ENCODE results near the gene HDAC1. TPM values are rescaled to one million over a fixed set of nuclear protein-coding genes. Genes with fewer than 3 reads are reported as not detected.

Gene HDAC1
- total and polyA plus RNA-seq, 2 of the 13 experiments (the other 11 are each of a cell fraction or from before 2014, with no cell fraction given), result 93.5 to 189 TPM

DNA sequence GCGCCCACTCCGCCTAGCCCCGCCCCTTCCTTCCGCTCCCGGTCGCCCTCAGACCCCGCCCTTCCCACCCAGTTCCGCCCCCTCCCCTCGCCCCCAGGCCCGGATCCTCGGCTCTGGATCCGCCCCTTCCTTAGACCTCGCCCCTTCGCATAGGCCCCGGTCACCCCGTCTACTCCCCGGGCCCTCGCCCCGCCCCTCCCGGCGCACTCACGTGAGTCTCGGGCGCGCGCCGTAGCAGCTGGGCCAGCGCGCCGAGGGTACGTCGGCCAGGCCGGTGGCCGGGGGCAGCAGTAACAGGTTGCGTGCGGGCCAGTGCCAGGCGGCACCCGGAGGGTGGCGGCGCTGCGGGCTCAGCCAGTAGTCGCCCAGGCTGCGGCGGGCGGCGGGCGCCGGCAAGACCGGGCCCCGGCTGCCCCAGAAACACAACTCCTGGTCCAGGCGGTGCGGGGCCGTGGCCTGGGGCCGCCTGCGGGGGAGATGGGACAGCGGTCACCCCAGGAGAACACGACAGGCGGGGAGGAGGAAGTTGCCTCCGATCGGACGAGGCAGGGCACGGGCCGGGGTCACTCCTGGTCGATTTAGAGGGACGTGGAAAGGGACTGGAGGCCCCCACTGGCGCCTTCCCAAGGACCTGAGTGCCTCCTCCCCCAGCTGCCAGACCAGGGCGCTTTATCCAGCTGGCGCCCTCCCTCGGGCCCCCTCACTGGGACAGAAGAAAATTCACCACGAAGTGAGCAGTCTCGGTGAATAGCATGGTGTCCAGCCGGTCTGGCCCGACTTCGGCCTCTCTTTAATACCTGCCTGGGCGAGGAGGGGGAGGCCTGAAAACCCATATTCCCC lies 59.7 kb downstream of the HDAC1 start (continued):
- TF ChIP-seq, protein P1, sequence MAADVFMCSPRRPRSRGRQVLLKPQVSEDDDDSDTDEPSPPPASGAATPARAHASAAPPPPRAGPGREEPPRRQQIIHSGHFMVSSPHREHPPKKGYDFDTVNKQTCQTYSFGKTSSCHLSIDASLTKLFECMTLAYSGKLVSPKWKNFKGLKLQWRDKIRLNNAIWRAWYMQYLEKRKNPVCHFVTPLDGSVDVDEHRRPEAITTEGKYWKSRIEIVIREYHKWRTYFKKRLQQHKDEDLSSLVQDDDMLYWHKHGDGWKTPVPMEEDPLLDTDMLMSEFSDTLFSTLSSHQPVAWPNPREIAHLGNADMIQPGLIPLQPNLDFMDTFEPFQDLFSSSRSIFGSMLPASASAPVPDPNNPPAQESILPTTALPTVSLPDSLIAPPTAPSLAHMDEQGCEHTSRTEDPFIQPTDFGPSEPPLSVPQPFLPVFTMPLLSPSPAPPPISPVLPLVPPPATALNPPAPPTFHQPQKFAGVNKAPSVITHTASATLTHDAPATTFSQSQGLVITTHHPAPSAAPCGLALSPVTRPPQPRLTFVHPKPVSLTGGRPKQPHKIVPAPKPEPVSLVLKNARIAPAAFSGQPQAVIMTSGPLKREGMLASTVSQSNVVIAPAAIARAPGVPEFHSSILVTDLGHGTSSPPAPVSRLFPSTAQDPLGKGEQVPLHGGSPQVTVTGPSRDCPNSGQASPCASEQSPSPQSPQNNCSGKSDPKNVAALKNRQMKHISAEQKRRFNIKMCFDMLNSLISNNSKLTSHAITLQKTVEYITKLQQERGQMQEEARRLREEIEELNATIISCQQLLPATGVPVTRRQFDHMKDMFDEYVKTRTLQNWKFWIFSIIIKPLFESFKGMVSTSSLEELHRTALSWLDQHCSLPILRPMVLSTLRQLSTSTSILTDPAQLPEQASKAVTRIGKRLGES (CRISPR knock-in tag; IDR thresholded peaks at IDR 0.05; ENCODE audit: borderline replicate concordance), result peak; percentile 57; the same call in 1 of the 2 replicates
- TF ChIP-seq ZNF589 (CRISPR knock-in tag; conservative IDR thresholded peaks at IDR 0.05) (no peak), ZNF101 (CRISPR knock-in tag; IDR thresholded peaks at IDR 0.05; ENCODE audit: borderline replicate concordance, low read depth) (no peak), CREB1 (IDR thresholded peaks at IDR 0.05) (no peak), CREB1 (CRISPR knock-in tag; IDR thresholded peaks at IDR 0.05) (no peak), NR2F1 (CRISPR knock-in tag; IDR thresholded peaks at IDR 0.05) (no peak), ZNF557 (CRISPR knock-in tag; IDR thresholded peaks at IDR 0.05) (no peak; the same call in 1 of the 2 replicates), TEAD2 (CRISPR knock-in tag; IDR thresholded peaks at IDR 0.05) (no peak; the same call in 1 of the 2 replicates), ZNF839 (CRISPR knock-in tag; IDR thresholded peaks at IDR 0.05; ENCODE audit: borderline replicate concordance) (0 out of 2 replicates have a peak, but pooled peaks have one; percentile 76), ZBTB38 (CRISPR knock-in tag; IDR thresholded peaks at IDR 0.05) (0 out of 2 replicates have a peak, but pooled peaks have one; percentile 23), PLRG1 (conservative IDR thresholded peaks at IDR 0.05) (no peak), CBX1 (IDR thresholded peaks at IDR 0.05; ENCODE audit: low read depth) (no peak), HDAC1 (CRISPR knock-in tag; IDR thresholded peaks at IDR 0.05) (peak; percentile 45), MAFG (CRISPR knock-in tag; IDR thresholded peaks at IDR 0.05) (no peak), ZMAT3 (CRISPR knock-in tag; conservative IDR thresholded peaks at IDR 0.05) (no peak; the same call in 1 of the 2 replicates), NFIC (IDR thresholded peaks at IDR 0.05; ENCODE audit: low read length) (no peak)
- TF ChIP-seq, protein P2, sequence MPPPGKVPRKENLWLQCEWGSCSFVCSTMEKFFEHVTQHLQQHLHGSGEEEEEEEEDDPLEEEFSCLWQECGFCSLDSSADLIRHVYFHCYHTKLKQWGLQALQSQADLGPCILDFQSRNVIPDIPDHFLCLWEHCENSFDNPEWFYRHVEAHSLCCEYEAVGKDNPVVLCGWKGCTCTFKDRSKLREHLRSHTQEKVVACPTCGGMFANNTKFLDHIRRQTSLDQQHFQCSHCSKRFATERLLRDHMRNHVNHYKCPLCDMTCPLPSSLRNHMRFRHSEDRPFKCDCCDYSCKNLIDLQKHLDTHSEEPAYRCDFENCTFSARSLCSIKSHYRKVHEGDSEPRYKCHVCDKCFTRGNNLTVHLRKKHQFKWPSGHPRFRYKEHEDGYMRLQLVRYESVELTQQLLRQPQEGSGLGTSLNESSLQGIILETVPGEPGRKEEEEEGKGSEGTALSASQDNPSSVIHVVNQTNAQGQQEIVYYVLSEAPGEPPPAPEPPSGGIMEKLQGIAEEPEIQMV (CRISPR knock-in tag; IDR thresholded peaks at IDR 0.05; ENCODE audit: low read depth), result no peak
- TF ChIP-seq, protein P3, sequence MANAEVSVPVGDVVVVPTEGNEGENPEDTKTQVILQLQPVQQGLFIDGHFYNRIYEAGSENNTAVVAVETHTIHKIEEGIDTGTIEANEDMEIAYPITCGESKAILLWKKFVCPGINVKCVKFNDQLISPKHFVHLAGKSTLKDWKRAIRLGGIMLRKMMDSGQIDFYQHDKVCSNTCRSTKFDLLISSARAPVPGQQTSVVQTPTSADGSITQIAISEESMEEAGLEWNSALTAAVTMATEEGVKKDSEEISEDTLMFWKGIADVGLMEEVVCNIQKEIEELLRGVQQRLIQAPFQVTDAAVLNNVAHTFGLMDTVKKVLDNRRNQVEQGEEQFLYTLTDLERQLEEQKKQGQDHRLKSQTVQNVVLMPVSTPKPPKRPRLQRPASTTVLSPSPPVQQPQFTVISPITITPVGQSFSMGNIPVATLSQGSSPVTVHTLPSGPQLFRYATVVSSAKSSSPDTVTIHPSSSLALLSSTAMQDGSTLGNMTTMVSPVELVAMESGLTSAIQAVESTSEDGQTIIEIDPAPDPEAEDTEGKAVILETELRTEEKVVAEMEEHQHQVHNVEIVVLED (CRISPR knock-in tag; IDR thresholded peaks at IDR 0.05; ENCODE audit: borderline replicate concordance), result 0 out of 2 replicates have a peak, but pooled peaks have one; percentile 36
- TF ChIP-seq, protein P4, sequence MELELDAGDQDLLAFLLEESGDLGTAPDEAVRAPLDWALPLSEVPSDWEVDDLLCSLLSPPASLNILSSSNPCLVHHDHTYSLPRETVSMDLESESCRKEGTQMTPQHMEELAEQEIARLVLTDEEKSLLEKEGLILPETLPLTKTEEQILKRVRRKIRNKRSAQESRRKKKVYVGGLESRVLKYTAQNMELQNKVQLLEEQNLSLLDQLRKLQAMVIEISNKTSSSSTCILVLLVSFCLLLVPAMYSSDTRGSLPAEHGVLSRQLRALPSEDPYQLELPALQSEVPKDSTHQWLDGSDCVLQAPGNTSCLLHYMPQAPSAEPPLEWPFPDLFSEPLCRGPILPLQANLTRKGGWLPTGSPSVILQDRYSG (CRISPR knock-in tag; IDR thresholded peaks at IDR 0.05), result no peak
- TF ChIP-seq, protein P5, sequence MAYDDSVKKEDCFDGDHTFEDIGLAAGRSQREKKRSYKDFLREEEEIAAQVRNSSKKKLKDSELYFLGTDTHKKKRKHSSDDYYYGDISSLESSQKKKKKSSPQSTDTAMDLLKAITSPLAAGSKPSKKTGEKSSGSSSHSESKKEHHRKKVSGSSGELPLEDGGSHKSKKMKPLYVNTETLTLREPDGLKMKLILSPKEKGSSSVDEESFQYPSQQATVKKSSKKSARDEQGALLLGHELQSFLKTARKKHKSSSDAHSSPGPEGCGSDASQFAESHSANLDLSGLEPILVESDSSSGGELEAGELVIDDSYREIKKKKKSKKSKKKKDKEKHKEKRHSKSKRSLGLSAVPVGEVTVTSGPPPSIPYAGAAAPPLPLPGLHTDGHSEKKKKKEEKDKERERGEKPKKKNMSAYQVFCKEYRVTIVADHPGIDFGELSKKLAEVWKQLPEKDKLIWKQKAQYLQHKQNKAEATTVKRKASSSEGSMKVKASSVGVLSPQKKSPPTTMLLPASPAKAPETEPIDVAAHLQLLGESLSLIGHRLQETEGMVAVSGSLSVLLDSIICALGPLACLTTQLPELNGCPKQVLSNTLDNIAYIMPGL (CRISPR knock-in tag; IDR thresholded peaks at IDR 0.05; ENCODE audit: borderline replicate concordance in 1 of 2, low read depth in 1 of 2), result no peak; a peak in 2 of 4 replicates

Data from HepG2 (cell line).